Measurements from ENCODE around the gene RAMACL.
A peak's percentile ranks its signal among the peaks of the same experiment; 100 is the strongest.

The RAMACL gene

GRCh38 chr6:166586424-166587156 is at the start of gene RAMACL:
Gene RAMACL (minus strand): TSS chr6:166586678. CDS start chr6:166586477, 201 bp downstream.
- TF ChIP-seq ZBTB7A (IDR thresholded peaks at IDR 0.05; ENCODE audit: low read depth) (no peak), TEAD4 (IDR thresholded peaks at IDR 0.05) (no peak), MAX (IDR thresholded peaks at IDR 0.05) (0 out of 2 replicates have a peak, but pooled peaks have one; percentile 35), YY1 (IDR thresholded peaks at IDR 0.05; ENCODE audit: low read depth) (peak; percentile 56; the same call in 1 of the 2 replicates), USF1 (IDR thresholded peaks at IDR 0.05) (peak; percentile 98)

GRCh38 chr6:166635013-166635970 is 48.8 kb upstream of the RAMACL start:
- TF ChIP-seq FOXM1 (IDR thresholded peaks at IDR 0.05; ENCODE audit: borderline replicate concordance, low read depth) (no peak), TCF12 (IDR thresholded peaks at IDR 0.05; ENCODE audit: low read depth) (no peak), EGR1 (IDR thresholded peaks at IDR 0.05) (no peak)

DNA sequence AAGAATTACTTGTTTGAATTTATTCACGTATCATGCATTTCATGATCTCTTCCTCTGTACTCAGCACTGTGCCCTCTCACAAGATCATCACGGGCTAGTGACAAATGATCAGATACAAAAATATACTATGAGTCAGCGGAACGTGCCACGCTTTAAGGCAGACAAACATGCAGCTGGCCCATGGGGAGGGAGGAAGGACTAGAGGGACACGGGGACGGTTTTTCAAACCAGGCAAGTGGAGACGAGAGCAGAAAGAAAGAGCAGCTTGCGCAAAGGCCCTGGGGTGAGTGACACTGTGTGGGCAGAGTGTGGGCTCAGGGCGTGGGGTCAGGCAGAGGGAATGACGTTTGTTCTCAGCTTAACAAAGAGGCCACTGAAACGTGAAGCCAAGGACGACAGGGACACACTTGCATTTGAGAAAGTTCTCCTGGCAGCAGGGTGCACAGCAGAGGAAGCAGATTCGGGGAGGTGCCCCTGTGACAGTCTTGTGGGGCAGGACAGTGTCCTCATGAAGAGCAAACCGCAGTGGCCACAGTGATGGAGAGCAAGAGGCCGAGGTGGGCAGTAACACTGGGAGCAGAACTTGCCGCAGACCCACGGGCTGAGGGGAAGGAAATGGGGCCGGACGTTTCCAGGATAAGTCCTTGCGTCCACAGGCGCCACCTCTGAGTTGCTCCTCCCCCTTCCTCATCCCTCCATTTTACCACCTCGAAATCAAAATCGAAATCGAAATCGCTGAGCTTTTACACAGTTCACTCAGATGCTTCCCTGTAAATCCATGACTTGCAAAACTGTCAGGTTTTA is 47.5 kb upstream of the RAMACL start:
- TF ChIP-seq EP300 (IDR thresholded peaks at IDR 0.05; ENCODE audit: borderline replicate concordance) = no peak
- no peak for TF ChIP-seq TCF12 (IDR thresholded peaks at IDR 0.05; ENCODE audit: low read depth)
- TF ChIP-seq NFIC (IDR thresholded peaks at IDR 0.05) = no peak

- TF ChIP-seq MAX (IDR thresholded peaks at IDR 0.05) = no peak
These were observed 46.3 kb upstream of the RAMACL start for GRCh38 chr6:166632731-166633130.

DNA sequence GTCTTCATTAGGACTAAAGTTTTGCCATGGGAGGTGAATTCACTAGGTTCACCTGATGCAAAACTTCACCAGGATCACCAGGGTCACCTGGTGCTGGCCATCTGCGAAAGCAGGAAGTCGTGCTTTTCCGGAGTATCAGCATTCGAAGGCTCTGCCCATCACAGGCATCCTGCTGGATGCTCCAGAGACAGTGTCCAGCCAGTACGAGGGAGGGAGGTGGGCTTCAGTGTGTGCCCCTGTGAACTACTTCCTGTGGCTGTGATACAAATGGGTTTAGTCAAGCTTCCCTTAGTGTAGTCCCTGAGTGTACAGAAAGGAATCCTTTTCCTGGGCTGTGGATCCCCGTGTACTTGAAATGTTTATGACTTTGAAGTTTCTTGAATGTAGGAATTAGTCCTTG is 44.0 kb upstream of the RAMACL start:
- TF ChIP-seq USF1 (IDR thresholded peaks at IDR 0.05) (no peak), TCF12 (IDR thresholded peaks at IDR 0.05; ENCODE audit: low read depth) (no peak), FOXM1 (IDR thresholded peaks at IDR 0.05; ENCODE audit: borderline replicate concordance, low read depth) (no peak), NFIC (IDR thresholded peaks at IDR 0.05) (no peak), CEBPB (IDR thresholded peaks at IDR 0.05) (no peak), ZBTB7A (IDR thresholded peaks at IDR 0.05; ENCODE audit: low read depth) (no peak), REST (IDR thresholded peaks at IDR 0.05; ENCODE audit: low read depth) (no peak)

DNA sequence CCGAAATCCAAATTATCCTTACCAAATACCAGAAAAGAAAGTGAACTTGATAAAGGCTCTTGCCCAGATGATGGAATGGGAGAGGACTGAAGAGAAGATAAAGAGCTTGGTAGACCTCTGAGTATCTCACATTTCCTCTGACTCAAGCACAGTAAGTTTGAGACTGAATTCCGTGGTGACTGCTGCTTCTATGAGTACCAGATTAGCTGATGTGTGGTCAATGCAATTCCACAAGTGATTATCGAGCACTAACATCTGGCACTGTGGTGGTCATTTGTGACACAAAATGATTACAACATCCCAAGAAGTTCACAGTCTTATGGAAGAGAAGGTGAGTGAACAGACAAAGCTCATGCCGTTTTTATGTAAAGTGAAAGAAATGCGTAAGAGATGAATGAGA is 43.1 kb upstream of the RAMACL start:
- TF ChIP-seq YY1 (IDR thresholded peaks at IDR 0.05; ENCODE audit: low read depth) (no peak), MAX (IDR thresholded peaks at IDR 0.05) (no peak), EGR1 (IDR thresholded peaks at IDR 0.05) (no peak), TCF12 (IDR thresholded peaks at IDR 0.05; ENCODE audit: low read depth) (no peak), CEBPB (IDR thresholded peaks at IDR 0.05) (no peak), RAD21 (IDR thresholded peaks at IDR 0.05; ENCODE audit: low read depth) (no peak), EP300 (IDR thresholded peaks at IDR 0.05; ENCODE audit: borderline replicate concordance) (no peak), TAF1 (IDR thresholded peaks at IDR 0.05; ENCODE audit: low read depth) (no peak), FOXM1 (IDR thresholded peaks at IDR 0.05; ENCODE audit: borderline replicate concordance, low read depth) (no peak), TEAD4 (IDR thresholded peaks at IDR 0.05) (no peak), CREB1 (IDR thresholded peaks at IDR 0.05; ENCODE audit: low read depth) (no peak), ZBTB7A (IDR thresholded peaks at IDR 0.05; ENCODE audit: low read depth) (no peak), NFIC (IDR thresholded peaks at IDR 0.05) (no peak), REST (IDR thresholded peaks at IDR 0.05; ENCODE audit: low read depth) (no peak), USF1 (IDR thresholded peaks at IDR 0.05) (no peak)
